Stimulated activated CD8-positive, alpha-beta memory T cell treated with anti-CD3 and anti-CD28 coated beads, Interleukin-4, amount 100 ng/mL, for 24 hours (primary cell): ENCODE results near the gene KCNJ4.
"Not testable (repeated sequence)": the region's sequence is repeated elsewhere in the genome, so short reads cannot be mapped to it uniquely, and the experiment has no call there.

Experiments used
- DNase-seq: peaks from one replicate; pipeline ENCODE4 v3.0.0-alpha.2; 2020; ENCODE audit warnings: low read depth

The KCNJ4 gene

DNA sequence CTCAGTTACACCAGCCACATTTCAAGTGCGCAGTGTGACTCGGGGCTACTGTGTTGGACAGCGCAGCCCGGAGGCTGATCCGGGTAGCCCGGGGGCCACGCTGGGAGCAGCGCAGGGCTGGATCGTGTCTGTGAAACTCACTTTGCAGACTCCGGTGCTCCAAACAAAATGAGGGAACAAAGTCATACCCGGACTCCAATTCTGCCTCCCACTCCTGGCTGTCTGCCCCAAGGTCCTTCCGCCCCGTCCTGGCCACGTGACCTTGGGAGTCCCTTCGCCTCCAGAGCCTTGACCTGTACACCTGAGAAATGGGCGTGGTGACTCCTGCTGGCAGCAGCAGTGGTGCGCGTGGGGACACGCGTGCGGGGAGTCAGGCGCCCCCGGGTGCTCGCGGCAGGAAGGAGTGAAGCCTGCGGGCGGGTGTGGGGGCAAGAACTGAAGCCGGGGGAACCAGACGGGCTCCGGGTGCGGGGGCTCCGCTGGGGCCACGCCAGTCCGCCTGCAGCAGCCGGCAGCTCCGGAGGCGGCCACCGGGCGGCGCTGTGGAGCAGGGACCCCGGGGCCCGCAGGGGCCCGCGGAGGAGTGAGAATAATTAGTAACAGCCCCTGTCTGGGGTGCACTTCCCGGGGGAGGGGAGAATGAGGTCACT is 42.4 kb downstream of the KCNJ4 start:
- peak; percentile 20 for DNase-seq

- no peak for DNase-seq
These were observed 44.0 kb downstream of the KCNJ4 start for GRCh38 chr22:38411016-38411415.

DNA sequence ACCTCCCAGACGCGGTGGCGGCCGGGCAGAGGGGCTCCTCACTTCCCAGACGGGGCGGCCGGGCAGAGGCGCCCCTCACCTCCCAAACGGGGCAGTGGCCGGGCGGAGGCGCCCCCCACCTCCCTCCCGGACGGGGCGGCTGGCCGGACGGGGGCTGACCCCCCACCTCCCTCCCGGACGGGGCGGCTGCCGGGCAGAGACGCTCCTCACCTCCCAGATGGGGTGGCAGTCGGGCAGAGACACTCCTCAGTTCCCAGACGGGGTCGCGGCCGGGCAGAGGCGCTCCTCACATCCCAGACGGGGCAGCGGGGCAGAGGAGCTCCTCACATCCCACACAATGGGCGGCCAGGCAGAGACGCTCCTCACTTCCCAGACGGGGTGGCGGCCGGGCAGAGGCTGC is 45.1 kb downstream of the KCNJ4 start:
- DNase-seq, result not testable (repeated sequence)

DNA sequence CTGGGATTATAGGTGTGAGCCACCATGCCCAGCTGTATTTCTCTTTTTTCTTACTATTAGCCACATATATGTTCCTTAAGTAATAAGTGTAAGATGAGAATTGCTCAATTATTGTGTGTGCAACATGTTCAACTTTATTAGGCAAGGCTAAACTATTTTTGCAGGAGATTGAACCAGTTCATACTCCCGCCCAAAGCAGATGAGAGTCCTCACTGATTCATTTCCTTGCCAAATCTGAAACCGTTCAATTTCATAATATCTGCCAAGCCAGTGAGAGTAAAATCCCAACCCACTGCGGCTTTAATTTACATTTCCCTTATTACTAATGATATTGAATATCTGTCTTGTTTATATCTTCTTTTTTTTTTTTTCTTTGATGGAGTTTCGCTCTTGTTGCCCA is 48.4 kb downstream of the KCNJ4 start:
- no peak for DNase-seq

- DNase-seq, result no peak
These were observed 50.6 kb downstream of the KCNJ4 start for GRCh38 chr22:38404419-38404818.

- no peak for DNase-seq
These were observed 51.2 kb downstream of the KCNJ4 start for GRCh38 chr22:38403812-38404211.

DNA sequence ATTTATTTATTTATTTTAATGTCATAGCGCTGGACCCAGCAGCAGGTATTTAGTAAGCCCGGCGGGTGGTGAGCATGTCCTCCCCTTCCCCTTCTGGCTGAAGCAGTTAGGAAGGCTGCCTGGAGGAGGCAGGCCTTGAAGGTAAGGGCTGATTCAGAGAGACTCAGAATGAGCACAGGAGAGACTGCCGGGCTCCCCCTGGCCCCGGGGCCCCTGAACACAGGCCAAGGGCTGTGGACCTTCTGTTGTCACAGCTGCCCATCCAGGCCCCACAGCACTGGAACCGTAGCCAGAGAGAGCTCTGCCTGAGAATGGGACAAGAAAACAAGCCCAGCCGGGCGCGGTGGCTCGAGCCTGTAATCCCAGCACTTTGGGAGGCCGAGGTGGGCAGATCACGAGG is 52.8 kb downstream of the KCNJ4 start:
- DNase-seq, result no peak

- no peak for DNase-seq
These were observed 53.5 kb downstream of the KCNJ4 start for GRCh38 chr22:38401336-38402084.

- DNase-seq, result not testable (repeated sequence)
These were observed 54.7 kb downstream of the KCNJ4 start for GRCh38 chr22:38400256-38400655.

DNA sequence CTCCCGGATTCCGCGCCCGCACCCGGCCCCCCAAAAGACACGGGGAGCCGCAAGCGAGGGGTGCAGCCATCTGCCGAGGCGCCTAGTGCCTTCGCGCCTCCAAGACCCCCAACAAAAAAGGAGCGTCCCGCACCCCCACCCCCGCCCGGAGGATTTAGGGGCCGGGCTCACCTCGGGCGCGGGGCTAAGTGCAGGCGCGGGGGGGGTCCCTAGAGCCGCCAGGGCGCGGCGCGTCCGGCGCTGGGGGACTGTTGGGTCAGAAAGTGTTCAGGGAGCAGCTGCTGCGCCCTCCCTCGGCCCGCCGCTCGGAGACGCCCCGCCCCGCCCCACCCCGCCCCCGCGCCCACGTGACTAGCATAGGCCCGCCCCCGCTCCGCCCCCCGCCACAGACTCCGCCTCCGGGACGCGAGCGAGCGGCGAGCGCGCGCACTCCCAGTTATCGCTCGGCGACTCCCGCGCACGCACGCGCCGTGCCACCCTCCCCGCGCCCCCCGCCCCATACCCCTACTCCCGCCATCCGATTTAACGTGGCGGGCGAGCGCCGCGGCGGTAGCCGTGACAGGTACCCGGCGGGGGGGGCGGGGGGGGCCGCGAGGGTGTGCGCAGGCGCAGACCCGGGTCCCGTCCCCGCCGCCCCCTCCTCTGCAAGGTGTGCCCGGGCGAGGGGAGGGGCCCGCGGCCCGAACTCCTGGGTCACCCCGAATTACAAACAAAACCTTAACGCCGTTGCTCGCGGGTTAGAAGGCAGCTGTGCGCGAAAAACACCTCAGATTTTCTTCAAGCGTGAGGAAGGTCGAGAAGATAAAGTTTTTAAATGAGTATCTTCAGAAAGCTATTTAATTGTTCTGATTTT is 56.2 kb downstream of the KCNJ4 start:
- DNase-seq, result peak; percentile 68

- DNase-seq, result not testable (repeated sequence)
These were observed 56.8 kb downstream of the KCNJ4 start for GRCh38 chr22:38398181-38398608.

DNA sequence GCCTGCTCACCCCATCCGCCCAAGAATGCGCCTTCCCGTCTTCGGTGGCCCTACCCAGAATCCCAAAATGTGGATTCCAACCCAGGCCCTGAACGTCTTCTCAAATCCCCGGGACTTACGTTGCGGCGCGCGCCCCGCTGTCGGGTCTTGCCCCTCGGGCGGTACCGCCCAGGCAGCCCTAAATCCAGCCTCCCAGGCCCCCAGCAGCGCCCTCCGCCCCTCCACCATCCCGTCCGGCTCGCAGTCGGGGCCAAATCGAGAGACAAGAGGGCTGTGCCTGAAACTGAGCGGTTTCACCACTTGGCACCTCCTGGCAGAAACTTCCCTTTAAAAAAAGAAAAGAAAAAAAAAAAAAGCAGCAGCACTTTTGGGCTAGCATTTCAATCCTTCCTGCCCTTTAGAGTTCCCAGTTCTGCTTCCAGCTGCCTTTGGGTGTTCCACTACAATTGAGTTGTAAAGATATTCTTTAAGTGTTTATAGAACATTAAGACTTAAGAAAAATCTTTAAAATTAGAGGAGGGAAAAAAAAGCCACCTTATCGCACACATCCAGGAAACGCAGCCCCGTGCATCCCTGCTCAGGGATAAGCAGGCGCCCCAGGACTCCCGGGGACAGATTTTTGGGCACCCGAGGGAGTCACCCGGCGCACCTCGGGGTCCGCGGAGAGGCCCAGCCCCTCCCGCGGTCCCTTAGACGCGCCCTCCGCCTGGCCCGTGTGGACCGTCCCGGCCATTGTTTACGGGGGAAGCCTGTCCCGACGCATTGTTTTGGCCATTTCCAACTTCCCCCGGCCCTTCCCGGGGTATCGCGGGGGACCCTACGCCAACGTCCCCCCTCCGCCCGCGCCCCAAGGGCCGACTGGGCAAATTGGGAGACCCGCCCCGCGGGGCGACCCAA is 57.6 kb downstream of the KCNJ4 start:
- no peak for DNase-seq

- not testable (repeated sequence) for DNase-seq
These were observed 58.4 kb downstream of the KCNJ4 start for GRCh38 chr22:38396440-38397069.

- DNase-seq, result not testable (repeated sequence)
These were observed 59.1 kb downstream of the KCNJ4 start for GRCh38 chr22:38395944-38396343.

DNA sequence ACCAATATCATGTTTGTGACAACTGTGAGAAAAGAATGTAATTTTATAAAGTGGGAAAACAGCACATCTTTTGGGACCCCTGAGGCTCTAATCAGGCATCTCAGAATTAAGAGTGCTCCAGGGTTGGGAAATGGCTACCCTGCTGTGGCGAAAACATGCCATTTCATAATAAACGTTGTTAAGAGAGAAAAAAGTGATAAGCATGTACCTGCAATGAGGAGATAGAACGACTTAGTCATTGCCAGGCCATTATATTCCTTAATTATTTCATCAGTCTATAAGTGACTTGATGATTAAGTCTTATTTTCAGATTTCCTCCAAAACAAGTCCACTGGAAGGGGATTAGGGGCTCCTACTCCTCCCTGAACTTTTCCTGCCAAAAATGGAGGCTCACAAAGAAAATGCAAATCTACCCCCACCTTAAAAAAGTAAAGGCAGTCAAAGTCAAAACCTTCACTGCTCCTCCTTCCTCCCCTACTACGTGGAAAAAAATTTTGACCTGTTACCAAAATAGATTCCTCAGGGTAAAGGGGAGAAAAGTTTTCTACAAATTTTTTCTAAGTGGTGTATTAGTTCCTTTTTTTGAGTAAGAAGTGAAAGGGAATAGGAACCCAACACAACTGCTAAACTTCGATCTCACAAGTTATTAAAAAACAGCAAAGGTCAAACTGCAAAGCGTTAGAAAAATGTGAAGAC is 59.9 kb downstream of the KCNJ4 start:
- DNase-seq, result not testable (repeated sequence)

DNA sequence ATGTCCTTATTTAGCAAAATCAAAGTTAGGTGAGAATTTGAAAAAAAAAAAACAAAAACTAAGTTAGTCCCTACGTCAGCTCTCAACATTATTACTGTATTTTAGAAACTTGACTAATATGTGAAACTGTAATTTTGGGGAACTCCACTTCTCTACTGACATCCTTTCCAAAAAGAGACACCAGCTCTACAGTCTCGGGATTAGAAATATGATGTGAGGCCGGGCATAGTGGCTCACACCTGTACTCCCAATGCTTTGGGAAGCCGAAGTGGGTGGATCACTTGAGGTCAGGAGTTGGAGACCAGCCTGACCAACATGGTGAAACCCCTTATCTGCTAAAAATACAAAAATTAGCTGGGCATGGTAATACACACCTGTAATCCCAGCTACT is 65.6 kb downstream of the KCNJ4 start:
- not testable (repeated sequence) for DNase-seq

- DNase-seq, result not testable (repeated sequence)
These were observed 66.2 kb downstream of the KCNJ4 start for GRCh38 chr22:38388506-38389427.

DNA sequence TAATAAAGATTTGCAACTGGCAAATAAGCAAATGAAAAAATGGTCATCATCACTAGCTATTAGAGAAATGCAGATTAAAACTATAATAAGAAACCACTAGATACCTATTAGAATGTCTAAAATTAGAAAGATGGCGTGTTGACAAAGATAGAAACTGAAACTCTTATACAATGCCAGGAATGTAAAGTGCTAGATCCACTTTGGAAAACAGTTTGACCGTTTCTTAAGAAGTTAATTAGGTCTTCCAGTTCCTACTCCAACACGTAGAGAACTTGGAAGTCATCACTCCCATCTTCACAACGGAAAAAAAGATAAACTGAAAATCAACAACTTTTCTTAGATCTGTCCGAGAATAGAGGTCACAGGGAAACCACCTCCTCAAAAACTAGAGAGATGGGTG is 68.1 kb downstream of the KCNJ4 start:
- not testable (repeated sequence) for DNase-seq

- no peak for DNase-seq
These were observed 71.6 kb downstream of the KCNJ4 start for GRCh38 chr22:38383417-38383816.
